GM18907 (cell line): ENCODE data around the gene CAMK1.
A peak's percentile ranks its signal among the peaks of the same experiment; 100 is the strongest.

ENCODE experiments used
- ATAC-seq: cut with Tn5 transposase; IDR thresholded peaks from one replicate; pipeline ENCODE4 v1.9.1; 2021; ENCODE audit warnings: mild to moderate bottlenecking, moderate library complexity; ENCODE audit not compliant: unreplicated experiment

The CAMK1 gene

GRCh38 chr3:9793161-9793781, 23.5 kb upstream of the CAMK1 start:
- no peak for ATAC-seq

- ATAC-seq = peak; percentile 91
These were observed 22.8 kb upstream of the CAMK1 start, which contains the start of the genes ARPC4 and TADA3 for GRCh38 chr3:9792405-9793160. Gene ARPC4 (plus strand): TSS chr3:9793082. CDS start chr3:9793122, 40 bp downstream. Gene TADA3 (minus strand): TSS chr3:9792473. CDS start chr3:9791466, 1,007 bp downstream.

GRCh38 chr3:9791790-9792404, 22.1 kb upstream of the CAMK1 start:
- no peak for ATAC-seq

- ATAC-seq = no peak
These were observed 21.4 kb upstream of the CAMK1 start for GRCh38 chr3:9791127-9791526.

GRCh38 chr3:9787714-9788113, 18.0 kb upstream of the CAMK1 start:
- ATAC-seq = no peak

- ATAC-seq = no peak
These were observed 17.3 kb upstream of the CAMK1 start for GRCh38 chr3:9786825-9787669.

- no peak for ATAC-seq
These were observed 16.5 kb upstream of the CAMK1 start for GRCh38 chr3:9786209-9786739.

- no peak for ATAC-seq
These were observed 15.9 kb upstream of the CAMK1 start for GRCh38 chr3:9785602-9786001.

GRCh38 chr3:9784965-9785364, 15.2 kb upstream of the CAMK1 start:
- no peak for ATAC-seq

GRCh38 chr3:9783954-9784353, 14.2 kb upstream of the CAMK1 start:
- ATAC-seq = no peak

GRCh38 chr3:9782770-9783169, 13.0 kb upstream of the CAMK1 start:
- ATAC-seq = no peak

- ATAC-seq = no peak
These were observed 12.3 kb upstream of the CAMK1 start for GRCh38 chr3:9781978-9782603.

- no peak for ATAC-seq
These were observed 11.8 kb upstream of the CAMK1 start for GRCh38 chr3:9781551-9781950.

- no peak for ATAC-seq
These were observed 11.2 kb upstream of the CAMK1 start for GRCh38 chr3:9780910-9781309.

GRCh38 chr3:9780458-9780812, 10.7 kb upstream of the CAMK1 start:
- ATAC-seq = no peak

- peak; percentile 68 for ATAC-seq
These were observed 10.1 kb upstream of the CAMK1 start for GRCh38 chr3:9779721-9780457.

GRCh38 chr3:9779075-9779593, 9.4 kb upstream of the CAMK1 start:
- no peak for ATAC-seq

- no peak for ATAC-seq
These were observed 8.7 kb upstream of the CAMK1 start for GRCh38 chr3:9778143-9779074.

- ATAC-seq = no peak
These were observed 7.9 kb upstream of the CAMK1 start for GRCh38 chr3:9777694-9778021.
